ENCODE measurements around the gene ACSL4. TPM values are rescaled to one million over a fixed set of nuclear protein-coding genes. Genes with fewer than 3 reads are reported as not detected.

Gene ACSL4
- polyA plus RNA-seq, 1 of the 3 experiments (the other 2 are of a cell fraction), result 18.1 TPM

Small RNA genes within 50 kb of the gene (small RNA-seq; reads per million reads assigned to genes)
- gene AL118496.2, result 0 reads per million in 7 experiments
- 0 reads per million in 7 experiments for gene RF00019

Other genes starting within 250 kb of the ACSL4 start
- 16.8 and 26.6 TPM in 2 replicates for gene NXT2, start 196.4 kb downstream of the ACSL4 start, polyA plus RNA-seq (2012; rRNA removed)
- gene KCNE5, start 108.1 kb downstream of the ACSL4 start, polyA plus RNA-seq (2012; rRNA removed), result 0.16 and 0.21 TPM in 2 replicates

Measured in SK-N-SH (cell line).